H54 (cell line): ENCODE measurements around the gene TPRG1L.

Experiments used
- DNase-seq: peaks from one replicate; pipeline ENCODE4 v3.0.0; 2011; ENCODE audit warnings: low spot score, mixed read lengths; ENCODE audit not compliant: insufficient read length
- FAIRE-seq: peaks from 3 replicates; lab custom pipeline; 2011; peaks lifted over from hg19 to GRCh38; lab: Jason Lieb, UNC
- POLR2A ChIP-seq: IDR thresholded peaks from 2 replicates; pipeline ENCODE4 v1.6.1; 2011; ENCODE audit warnings: low read depth, mild to moderate bottlenecking, low read length

Gene TPRG1L

DNA sequence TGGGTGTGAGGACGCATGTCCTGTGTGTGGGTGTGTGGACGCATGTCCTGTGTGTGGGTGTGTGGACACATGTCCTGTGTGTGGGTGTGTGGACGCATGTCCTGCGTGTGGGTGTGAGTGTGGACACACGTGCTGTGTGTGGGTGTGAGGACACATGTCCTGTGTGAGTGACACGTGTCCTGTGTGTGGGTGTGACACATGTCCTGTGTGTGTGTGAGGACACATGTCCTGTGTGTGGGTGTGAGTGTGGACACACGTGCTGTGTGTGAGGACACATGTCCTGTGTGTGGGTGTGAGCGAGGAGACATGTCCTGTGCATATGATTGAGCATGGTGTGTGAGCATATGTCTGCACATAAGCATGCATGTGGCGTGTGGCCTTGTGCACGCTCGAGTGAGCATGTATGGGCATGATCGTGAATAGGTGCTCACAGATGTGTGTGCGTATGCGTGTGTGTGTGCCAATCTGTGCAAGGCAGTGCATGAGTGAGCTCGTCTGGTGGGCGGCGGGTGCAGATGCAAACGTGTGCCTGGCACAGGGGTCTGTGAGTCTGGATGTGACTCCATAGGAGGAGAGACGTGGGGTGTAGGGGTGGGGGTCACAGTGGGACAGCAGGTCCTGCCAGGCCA is 38.8 kb upstream of the TPRG1L start:
- TF ChIP-seq POLR2A: no peak
- FAIRE-seq: no peak

DNA sequence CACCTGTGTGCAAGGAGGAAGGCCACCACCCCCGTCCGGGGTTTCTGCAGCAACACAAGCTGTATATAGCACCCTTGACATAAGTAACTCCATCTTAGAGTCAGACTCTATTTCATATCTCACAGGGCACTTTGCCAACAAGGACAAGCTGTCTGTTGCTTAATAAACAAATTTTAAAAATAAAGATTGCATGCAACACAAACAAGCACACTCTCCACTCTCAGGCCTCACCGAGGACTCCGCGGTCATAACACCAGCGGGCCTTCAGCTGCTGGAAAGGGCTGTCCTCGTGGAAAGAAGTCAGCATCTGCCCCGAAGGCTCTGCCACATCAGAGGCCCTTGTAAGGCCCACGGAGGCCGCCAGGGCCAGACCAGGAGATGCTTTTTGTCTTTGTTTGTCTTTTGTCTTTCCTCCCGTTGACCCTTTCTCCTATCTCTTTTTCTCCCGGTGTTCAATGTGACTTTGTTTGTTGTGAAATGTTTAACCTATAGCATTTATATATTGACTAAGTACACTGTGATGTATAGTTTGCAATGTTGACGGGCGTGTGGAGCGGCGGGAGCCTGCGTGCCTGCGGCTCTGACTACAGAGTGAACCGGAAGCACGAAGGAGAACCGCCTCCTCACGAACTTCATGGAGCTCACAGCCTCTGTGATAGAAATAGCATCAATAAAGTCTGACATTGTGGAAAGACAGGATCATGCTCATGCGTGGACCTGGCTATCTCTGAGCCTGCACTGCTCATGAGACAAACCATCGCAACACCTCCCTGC is 37.6 kb upstream of the TPRG1L start:
- FAIRE-seq (no peak), DNase-seq (no peak)

More for the DNA sequence above, 38.8 kb upstream of the TPRG1L start:
- no peak for DNase-seq

DNA sequence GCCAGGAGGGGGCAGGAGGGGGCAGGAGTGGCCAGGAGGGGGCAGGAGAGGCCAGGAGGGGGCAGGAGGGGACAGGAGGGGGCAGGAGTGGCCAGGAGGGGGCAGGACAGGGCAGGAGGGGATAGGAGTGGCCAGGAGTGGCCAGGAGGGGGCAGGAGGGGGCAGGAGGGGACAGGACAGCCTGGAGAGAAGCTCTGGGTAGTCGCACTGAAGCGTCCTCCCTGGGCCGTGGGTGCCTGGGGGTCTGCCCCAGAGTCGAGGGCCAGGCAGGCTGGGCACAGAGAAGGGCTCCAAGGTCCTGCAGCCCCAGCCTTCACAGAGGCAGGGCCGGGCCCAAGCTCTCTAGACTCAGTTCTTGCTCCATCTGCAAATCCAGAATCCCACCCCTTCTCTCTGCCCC is 36.4 kb upstream of the TPRG1L start:
- DNase-seq (no peak), FAIRE-seq (no peak)
- TF ChIP-seq POLR2A: no peak

More for the DNA sequence above, 37.6 kb upstream of the TPRG1L start:
- TF ChIP-seq POLR2A: no peak

DNA sequence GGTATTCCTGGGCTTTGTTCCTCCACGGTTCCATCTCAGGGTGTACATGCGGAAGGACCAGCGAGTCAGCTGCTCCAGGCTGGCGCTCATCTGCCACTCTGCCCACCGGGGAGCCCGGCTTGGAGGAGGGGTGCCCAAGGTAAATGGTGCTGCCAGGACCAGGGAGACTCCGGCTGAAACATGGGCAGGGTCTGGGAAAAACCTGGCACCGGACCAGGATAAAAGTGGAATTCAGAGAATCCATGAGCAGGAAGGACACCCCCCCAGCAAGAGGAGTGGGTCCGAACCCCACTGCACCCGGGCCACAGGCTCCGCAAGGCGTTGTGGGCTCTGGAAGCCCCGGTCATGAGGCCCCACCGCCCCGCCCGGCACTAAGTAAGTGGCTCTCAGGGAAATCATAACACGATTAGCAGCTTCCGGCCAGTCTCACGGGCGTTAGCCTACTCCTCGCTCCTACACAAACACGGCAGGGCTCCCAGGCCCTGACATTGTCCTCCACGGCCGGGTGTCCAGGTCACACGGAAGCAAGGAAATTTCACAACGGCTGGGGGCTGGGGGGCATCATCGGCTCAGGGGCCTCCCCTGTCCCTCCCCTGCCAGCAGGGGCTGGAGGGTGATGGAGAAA is 34.6 kb upstream of the TPRG1L start:
- no peak for TF ChIP-seq POLR2A
- DNase-seq (no peak), FAIRE-seq (no peak)

DNA sequence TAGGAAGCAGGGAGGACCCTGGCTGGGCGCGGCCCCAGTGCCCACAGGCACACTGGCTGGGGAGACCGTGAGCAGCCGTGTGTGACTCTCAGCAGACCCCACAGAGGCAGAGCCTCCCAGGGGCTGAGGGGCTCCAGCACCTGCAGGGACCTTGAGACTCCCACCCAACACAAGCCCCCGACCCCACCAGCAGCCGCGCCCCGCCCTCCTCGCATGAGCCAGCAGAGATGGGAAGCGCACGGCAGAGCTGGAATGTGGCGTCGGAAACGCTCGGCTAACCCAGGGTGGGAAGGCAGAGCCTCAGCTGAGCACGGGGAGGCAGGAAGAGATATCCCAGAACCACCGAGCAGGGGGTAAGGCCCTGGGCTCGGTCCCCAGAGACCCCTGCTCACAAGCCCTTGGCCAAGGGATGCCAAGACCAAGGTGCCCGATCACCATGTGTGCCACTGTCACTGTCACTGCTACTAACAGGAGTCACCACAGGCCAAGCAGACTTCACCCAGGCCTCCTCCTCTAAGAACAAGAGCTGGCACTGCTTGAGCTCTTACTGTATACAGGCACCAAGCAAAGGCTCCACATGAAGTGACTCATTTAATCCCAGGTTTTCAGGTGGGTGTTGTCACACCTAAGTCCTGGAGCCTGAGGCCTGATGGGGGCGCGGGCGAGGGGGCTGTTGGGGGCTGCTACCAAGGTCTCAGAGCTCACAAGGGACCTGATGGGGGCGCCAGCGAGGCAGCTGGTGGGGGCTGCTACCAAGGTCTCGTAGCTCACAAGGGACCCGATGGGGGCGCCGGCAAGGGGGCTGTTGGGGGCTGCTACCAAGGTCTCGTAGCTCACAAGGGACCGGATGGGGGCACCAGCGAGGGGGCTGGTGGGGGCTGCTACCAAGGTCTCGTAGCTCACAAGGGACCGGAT is 33.6 kb upstream of the TPRG1L start:
- DNase-seq: no peak
- no peak for TF ChIP-seq POLR2A
- FAIRE-seq: no peak

DNA sequence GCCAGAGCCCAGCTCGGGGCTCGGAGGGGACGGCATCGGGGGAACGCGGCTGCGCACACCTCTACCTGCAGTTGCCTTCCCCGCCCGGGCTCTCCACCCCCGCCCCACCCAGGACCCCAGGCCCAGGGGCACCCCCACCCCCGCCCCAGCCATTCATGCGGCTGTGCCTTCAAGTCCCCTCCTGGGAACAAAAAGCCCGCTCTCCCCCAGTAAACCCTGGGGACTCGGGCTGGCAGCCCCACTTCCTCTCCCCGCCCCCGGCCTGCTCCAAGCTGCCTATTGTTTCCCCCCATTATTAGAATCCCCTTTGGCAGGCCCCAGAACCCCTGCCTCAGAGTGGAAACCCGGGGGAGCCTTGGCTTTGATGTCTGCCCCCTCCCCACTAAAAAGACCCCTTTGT is 31.5 kb upstream of the TPRG1L start:
- no peak for TF ChIP-seq POLR2A
- FAIRE-seq (no peak), DNase-seq (no peak)

DNA sequence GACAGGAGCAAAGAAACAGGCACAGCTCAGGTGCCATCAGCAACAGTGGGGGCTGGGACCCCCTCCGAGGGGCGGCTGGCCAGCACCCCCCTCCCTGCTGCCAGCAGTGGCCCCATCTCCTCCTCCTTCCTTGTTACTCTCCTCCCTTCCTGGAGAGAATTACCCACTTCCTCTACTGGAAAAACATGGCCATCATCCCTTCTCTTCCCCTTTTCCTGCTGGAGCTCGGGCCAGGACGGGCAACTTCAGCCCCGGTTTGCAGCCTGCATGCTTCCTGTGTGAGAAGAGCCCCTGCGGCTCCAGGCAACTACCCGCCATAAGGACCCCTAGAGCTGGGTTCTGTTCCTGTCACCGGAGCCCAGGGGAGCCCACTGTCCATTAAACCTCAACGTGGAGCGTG is 31.1 kb upstream of the TPRG1L start:
- DNase-seq (no peak), FAIRE-seq (no peak)
- no peak for TF ChIP-seq POLR2A

DNA sequence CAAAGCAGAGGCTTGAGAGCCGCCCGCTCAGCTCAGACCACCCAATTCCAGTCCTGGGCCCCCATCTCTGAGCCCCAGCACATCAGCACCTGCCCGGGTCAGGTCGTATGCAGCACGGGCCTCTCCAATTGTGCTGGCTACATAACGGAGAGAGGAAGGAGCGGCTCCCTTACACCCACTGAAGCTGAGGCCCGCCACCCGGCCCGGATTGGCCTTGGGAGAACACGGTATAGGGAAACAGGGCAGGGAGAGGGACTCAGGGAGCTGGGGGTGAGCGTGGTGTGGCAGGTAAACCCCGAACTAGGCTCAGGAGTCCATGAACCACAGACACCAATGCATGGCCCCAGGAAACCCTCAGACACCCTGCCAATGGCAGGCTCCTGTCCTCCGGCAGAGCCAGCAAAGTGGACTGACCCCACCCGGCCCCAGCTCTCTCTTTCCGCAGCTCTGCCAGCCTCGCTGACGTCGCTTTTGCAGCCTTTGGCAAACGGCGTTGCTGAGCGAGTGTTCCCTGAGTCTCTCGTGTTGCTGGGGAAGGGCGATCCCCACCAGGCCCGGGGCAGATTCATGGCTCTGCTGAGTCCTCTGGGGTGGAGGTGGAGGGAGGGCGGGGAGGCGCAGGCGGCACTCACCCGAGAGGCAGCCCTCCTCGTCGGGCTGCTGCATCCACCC is 30.0 kb upstream of the TPRG1L start:
- FAIRE-seq: no peak
- DNase-seq: no peak
- TF ChIP-seq POLR2A: no peak

DNA sequence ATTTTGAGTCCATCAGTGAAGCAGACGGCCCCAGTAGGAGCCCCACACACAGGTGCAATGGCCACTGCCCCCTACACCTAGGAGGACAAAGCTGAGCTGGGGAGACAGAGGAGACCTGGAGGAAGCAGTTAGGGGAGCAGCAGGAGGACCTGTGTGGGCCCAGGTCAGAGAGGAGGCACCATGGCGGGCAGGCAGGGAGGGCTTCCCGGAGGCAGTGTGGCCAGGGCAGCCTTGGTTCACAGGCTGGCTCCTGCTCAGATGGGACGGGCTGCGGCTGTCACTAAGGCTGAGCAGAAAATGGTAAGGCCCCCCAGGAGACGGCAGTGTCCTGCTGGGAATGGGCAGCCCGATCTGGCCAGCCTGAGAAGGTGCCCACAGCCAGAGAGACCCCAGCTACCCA is 28.9 kb upstream of the TPRG1L start:
- FAIRE-seq: no peak
- TF ChIP-seq POLR2A: no peak
- DNase-seq: no peak

DNA sequence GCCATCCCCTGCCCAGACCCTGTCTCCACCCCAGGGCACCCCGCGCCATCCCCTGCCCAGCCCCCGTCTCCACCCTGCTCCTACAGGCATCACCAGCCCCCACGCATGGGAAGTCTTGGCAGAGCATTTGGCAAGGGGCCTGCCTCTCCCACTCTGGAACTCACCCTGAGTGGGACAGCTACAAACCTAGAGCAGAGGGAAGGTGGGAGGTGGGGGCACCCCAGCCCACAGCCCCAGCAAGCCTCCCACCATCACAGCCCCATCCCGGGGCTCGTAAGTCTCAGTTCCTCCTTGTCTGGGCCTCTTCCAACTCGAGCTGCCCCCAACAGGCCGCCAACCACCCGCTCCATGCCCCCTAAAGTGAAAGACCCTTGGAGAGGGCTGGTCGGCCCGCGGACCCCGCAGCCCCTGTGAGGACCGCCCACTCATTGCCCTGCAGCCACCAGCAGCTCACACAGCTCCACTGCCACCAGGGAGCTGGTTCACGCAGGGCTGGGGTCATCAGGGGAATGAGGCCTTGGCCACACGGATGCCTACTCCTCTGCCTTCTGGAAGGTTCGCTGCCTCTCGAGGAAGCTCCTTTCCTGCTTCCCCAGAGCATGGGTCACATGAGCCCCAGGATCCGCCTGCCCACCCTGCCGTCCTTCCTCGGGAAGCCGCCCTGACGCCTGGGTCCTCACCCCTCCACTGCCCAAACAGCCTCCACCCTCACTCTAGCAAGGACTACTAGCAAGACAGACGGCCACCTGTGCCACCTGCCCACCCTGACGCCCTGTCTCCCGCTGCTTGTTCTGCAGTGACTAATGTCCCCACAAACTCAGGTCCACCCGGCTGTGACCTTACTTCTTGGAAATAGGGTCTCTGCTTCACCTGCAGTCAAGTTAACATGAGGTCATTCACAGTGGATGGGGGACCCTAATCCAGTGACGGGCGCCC is 27.9 kb upstream of the TPRG1L start:
- no peak for TF ChIP-seq POLR2A
- DNase-seq: no peak
- FAIRE-seq: no peak

DNA sequence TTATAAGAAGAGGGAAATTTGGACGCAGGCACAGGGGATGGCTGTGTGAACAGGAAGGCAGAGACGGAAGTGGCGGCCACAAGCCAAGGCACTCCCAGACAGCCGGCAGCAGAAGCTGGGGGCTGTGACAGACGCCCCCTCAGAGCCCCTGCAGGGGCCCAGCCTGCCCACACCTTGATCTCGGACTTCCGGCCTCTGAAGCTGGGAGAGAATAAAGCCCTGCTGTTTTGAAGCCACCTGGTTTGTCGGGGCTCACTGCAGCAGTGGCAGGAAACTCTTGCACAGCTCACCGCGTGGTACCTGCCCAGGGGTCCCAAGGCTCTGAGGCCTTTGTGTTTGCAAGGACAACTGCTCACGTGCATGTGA is 27.2 kb upstream of the TPRG1L start:
- no peak for DNase-seq
- no peak for TF ChIP-seq POLR2A
- no peak for FAIRE-seq

DNA sequence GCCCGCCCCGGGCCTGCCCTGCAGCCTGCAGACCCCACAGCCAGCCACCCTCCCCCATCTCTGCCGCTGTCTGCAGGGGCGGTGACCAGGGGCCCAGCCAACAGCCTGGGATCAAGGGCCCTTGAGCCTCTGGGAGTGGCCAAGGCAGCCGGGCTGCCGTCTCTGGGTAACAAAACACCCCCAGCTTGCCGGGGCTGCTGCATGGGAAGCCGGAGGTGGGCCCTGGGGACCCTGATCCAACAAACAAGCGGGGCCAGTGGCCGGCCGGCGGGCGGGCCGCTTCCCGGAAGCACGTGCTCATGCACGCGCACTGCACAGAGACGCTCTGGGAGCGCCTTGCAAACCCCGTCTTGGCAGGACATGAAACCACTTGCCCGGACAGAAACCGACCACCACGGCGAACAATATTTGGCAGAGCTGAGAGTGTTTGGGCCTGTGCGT is 26.7 kb upstream of the TPRG1L start:
- TF ChIP-seq POLR2A: no peak
- DNase-seq: no peak
- FAIRE-seq: no peak
